Parathyroid adenoma (tissue), 2 donors: ENCODE measurements around the gene MAP1LC3B.
A peak's percentile ranks its signal among the peaks of the same experiment; 100 is the strongest.

Source experiments
- H2AFZ ChIP-seq: fragments of 300-600 bp; sonication (generic); one replicate; pipeline ENCODE4 v1.7.0; 2017; ENCODE audit warnings: antibody characterized with exemption, mild to moderate bottlenecking
- H3K27ac ChIP-seq: fragments of 300-600 bp; sonication (generic); one replicate; pipeline ENCODE4 v1.7.0; 2017
- H3K27me3 ChIP-seq: fragments of 300-600 bp; sonication (generic); one replicate; pipeline ENCODE4 v1.7.0; 2017; ENCODE audit warnings: low read length; ENCODE audit not compliant: control insufficient read depth, insufficient read depth
- H3K36me3 ChIP-seq: fragments of 300-600 bp; sonication (generic); one replicate; pipeline ENCODE4 v1.7.0; 2017; ENCODE audit warnings: low read length; ENCODE audit not compliant: control insufficient read depth, insufficient read depth
- H3K4me1 ChIP-seq: fragments of 300-600 bp; sonication (generic); one replicate; pipeline ENCODE4 v1.7.0; 2017; ENCODE audit warnings: control low read depth
- H3K4me2 ChIP-seq: fragments of 300-600 bp; sonication (generic); one replicate; pipeline ENCODE4 v1.7.0; 2017; ENCODE audit warnings: low read length
- H3K4me3 ChIP-seq: fragments of 300-600 bp; sonication (generic); one replicate; pipeline ENCODE4 v1.7.0; 2017; ENCODE audit warnings: low read depth, low read length
- H3K79me2 ChIP-seq: fragments of 300-600 bp; sonication (generic); one replicate; pipeline ENCODE4 v1.7.0; 2017; ENCODE audit warnings: control low read depth
- H3K9ac ChIP-seq: fragments of 300-600 bp; sonication (generic); one replicate; pipeline ENCODE4 v1.7.0; 2017; ENCODE audit warnings: mild to moderate bottlenecking
- H3K9me3 ChIP-seq: fragments of 300-600 bp; sonication (generic); one replicate; pipeline ENCODE4 v1.7.0; 2017; ENCODE audit warnings: low read length; ENCODE audit not compliant: control insufficient read depth
- CTCF ChIP-seq: fragments of 300-600 bp; sonication (generic); IDR thresholded peaks from one replicate; pipeline ENCODE4 v1.7.0; 2017; ENCODE audit warnings: antibody characterized with exemption, mild to moderate bottlenecking
- donor health status: primary hyperparathyroidism.

Gene MAP1LC3B

GRCh38 chr16:87380403-87380802 is 11.7 kb upstream of the MAP1LC3B start:
- peaks cover 17% of the 10 kb centered on the region for H3K4me1 ChIP-seq
- TF ChIP-seq CTCF: no peak
- no peak overlapping the region for H2AFZ ChIP-seq
- peaks cover 51% of the 10 kb centered on the region for H3K79me2 ChIP-seq
- H3K9ac ChIP-seq: no peak overlapping the region
- H3K4me3 ChIP-seq: no peak overlapping the region
- H3K36me3 ChIP-seq: no peaks in the 10 kb centered on the region
- H3K27me3 ChIP-seq: no peaks in the 10 kb centered on the region
- peak overlapping the region; percentile 54 for H3K4me2 ChIP-seq
- H3K9me3 ChIP-seq: no peaks in the 10 kb centered on the region
- no peak overlapping the region for H3K27ac ChIP-seq

- Histone ChIP-seq H3K27me3 (no peaks in the 10 kb centered on the region), H3K4me3 (peak overlapping the region; percentile 30), H3K9me3 (no peaks in the 10 kb centered on the region), H3K36me3 (no peaks in the 10 kb centered on the region), H3K4me2 (peak overlapping the region; percentile 54), H3K27ac (peak overlapping the region; percentile 63), H3K79me2 (peaks cover 46% of the 10 kb centered on the region), H3K4me1 (peaks cover 17% of the 10 kb centered on the region), H2AFZ (no peak overlapping the region), H3K9ac (no peak overlapping the region)
- no peak for TF ChIP-seq CTCF
Observed at GRCh38 chr16:87380881-87381280, 11.3 kb upstream of the MAP1LC3B start.

- no peaks in the 10 kb centered on the region for H3K9me3 ChIP-seq
- H3K36me3 ChIP-seq: no peaks in the 10 kb centered on the region
- no peak for TF ChIP-seq CTCF
- peak overlapping the region; percentile 84 for H3K4me2 ChIP-seq
- no peak overlapping the region for H3K9ac ChIP-seq
- H3K4me3 ChIP-seq: peak overlapping the region; percentile 67
- peaks cover 35% of the 10 kb centered on the region for H3K79me2 ChIP-seq
- H3K27me3 ChIP-seq: no peaks in the 10 kb centered on the region
- peak overlapping the region; percentile 64 for H3K27ac ChIP-seq
- H2AFZ ChIP-seq: no peak overlapping the region
- peaks cover 17% of the 10 kb centered on the region for H3K4me1 ChIP-seq
Observed at GRCh38 chr16:87382023-87382785, 9.9 kb upstream of the MAP1LC3B start.

GRCh38 chr16:87383505-87384161 is 8.5 kb upstream of the MAP1LC3B start, which contains the start of gene FBXO31:
FBXO31 (minus strand) TSS chr16:87383776; CDS start chr16:87383744, 32 bp downstream.
- no peak for TF ChIP-seq CTCF
- H3K27me3 ChIP-seq: no peaks in the 10 kb centered on the region
- H2AFZ ChIP-seq: peak within 1 kb of the TSS; percentile 81
- peaks cover 24% of the 10 kb centered on the region for H3K79me2 ChIP-seq
- H3K4me1 ChIP-seq: peaks cover 25% of the 10 kb centered on the region
- H3K27ac ChIP-seq: peak within 1 kb of the TSS; percentile 84
- H3K9ac ChIP-seq: peak within 1 kb of the TSS; percentile 14
- peak within 1 kb of the TSS; percentile 84 for H3K4me2 ChIP-seq
- no peaks in the 10 kb centered on the region for H3K9me3 ChIP-seq
- H3K4me3 ChIP-seq: peak within 1 kb of the TSS; percentile 67
- no peaks in the 10 kb centered on the region for H3K36me3 ChIP-seq
